Panc1 (cell line): Measurements from ENCODE around the gene VAMP3. TPM values are rescaled to one million over a fixed set of nuclear protein-coding genes. Genes with fewer than 3 reads are reported as not detected.

Source experiments
- ATAC-seq: fragments of 200-7000 bp; cut with Tn5 transposase; 2 replicates; pipeline ENCODE4 v1.9.1; 2020; ENCODE audit warnings: mild to moderate bottlenecking, moderate library complexity
- BruUV-seq: library from RNA; stranded (reverse); fragments of 400-500 nt; replicated peaks from 2 replicates; lab custom pipeline; 2021; lab: Mats Ljungman, UMichigan
- CTCF ChIA-PET: fragments of 300-600 bp; sonication (Branson Sonifier 250); formaldehyde crosslinking; loops from one replicate; lab custom pipeline; 2022; ENCODE audit warnings: antibody characterized with exemption; lab: Charles Lee
- POLR2A ChIA-PET: fragments of 300-600 bp; sonication (Branson Sonifier 250); formaldehyde crosslinking; loops from one replicate; lab custom pipeline; 2022; ENCODE audit warnings: antibody characterized with exemption; lab: Charles Lee
- DNase-seq: peaks from one replicate; pipeline ENCODE4 v3.0.0-alpha.2; 2010; ENCODE audit warnings: low read depth, low spot score
- H3K27ac ChIP-seq: 2 replicates; pipeline ENCODE4 v1.5.1; 2011; ENCODE audit warnings: mild to moderate bottlenecking, low read length, inconsistent platforms
- H3K27me3 ChIP-seq: fragments of 200-500 bp; sonication (Bioruptor generic); 2 replicates; pipeline ENCODE4 v1.6.0; 2014; ENCODE audit warnings: low read length, inconsistent platforms; ENCODE audit not compliant: control insufficient read depth, insufficient read depth
- H3K36me3 ChIP-seq: fragments of 200-500 bp; sonication (Bioruptor generic); 2 replicates; pipeline ENCODE4 v1.5.1; 2014; ENCODE audit warnings: inconsistent platforms, mild to moderate bottlenecking, low read length, moderate library complexity; ENCODE audit not compliant: control insufficient read depth, insufficient read depth
- H3K4me1 ChIP-seq: 2 replicates; pipeline ENCODE4 v1.5.1; 2011; ENCODE audit warnings: inconsistent platforms, mild to moderate bottlenecking, low read length, moderate library complexity; ENCODE audit not compliant: control insufficient read depth, insufficient read depth
- H3K4me3 ChIP-seq, 2 experiments: 2 replicates each; pipeline ENCODE4 v1.5.1; 2011 to 2012; ENCODE audit warnings: low read depth in 2 of 2, low read length in 2 of 2, mild to moderate bottlenecking in 2 of 2, inconsistent platforms in 1 of 2, moderate library complexity in 1 of 2
- H3K9me3 ChIP-seq: fragments of 200-500 bp; sonication (Bioruptor generic); 2 replicates; pipeline ENCODE4 v1.5.1; 2014; ENCODE audit warnings: low read depth, mild to moderate bottlenecking, inconsistent platforms, low read length, moderate library complexity; ENCODE audit not compliant: control insufficient read depth, insufficient read depth
- POLR2AphosphoS5 ChIP-seq: IDR thresholded peaks from 2 replicates; pipeline ENCODE4 v1.6.1; 2012; ENCODE audit warnings: mild to moderate bottlenecking, low read depth, low read length, moderate library complexity
- SIN3A ChIP-seq: IDR thresholded peaks from 2 replicates; pipeline ENCODE4 v1.6.1; 2012; ENCODE audit warnings: low read depth, mild to moderate bottlenecking, low read length, moderate library complexity, borderline replicate concordance; ENCODE audit not compliant: insufficient read depth
- TCF7L2 ChIP-seq: IDR thresholded peaks from 2 replicates; pipeline ENCODE4 v1.6.1; 2011; ENCODE audit warnings: mild to moderate bottlenecking, low read depth, low read length, inconsistent platforms
- in situ Hi-C: cut with HindIII; loops from 2 replicates; pipeline ENCODE4 v1.10.0; 2016; ENCODE audit warnings: low sequenced_read_pairs, low pct_unique_long_range_greater_than_20kb
- intact Hi-C: fragments of 100-400 bp; cut with micrococcal nuclease; formaldehyde crosslinking; loops from one replicate; pipeline ENCODE4 v1.10.0; 2022; ENCODE audit not compliant: unreplicated experiment
- total RNA-seq: library from RNA; stranded (reverse); gene quantifications from one replicate; pipeline ENCODE4 v1.2.1, GENCODE V29; 2021; ENCODE audit not compliant: unreplicated experiment
- TF ChIP-seq, protein P1 (sequence below), 2 experiments: IDR thresholded peaks; 2 replicates each; pipeline ENCODE4 v1.6.1; 2011 to 2012; ENCODE audit warnings: low read depth in 2 of 2, control low read depth in 1 of 2, low read length in 1 of 2, mild to moderate bottlenecking in 1 of 2, moderate library complexity in 1 of 2; ENCODE audit not compliant: insufficient read depth in 1 of 2
- TF ChIP-seq, protein P2 (sequence below): fragments of 450-650 bp; IDR thresholded peaks from 2 replicates; pipeline ENCODE4 v1.5.1; 2017; ENCODE audit warnings: mild to moderate bottlenecking

The VAMP3 gene
- total RNA-seq, 1 experiment from 2014 or later = 106 TPM

DNA sequence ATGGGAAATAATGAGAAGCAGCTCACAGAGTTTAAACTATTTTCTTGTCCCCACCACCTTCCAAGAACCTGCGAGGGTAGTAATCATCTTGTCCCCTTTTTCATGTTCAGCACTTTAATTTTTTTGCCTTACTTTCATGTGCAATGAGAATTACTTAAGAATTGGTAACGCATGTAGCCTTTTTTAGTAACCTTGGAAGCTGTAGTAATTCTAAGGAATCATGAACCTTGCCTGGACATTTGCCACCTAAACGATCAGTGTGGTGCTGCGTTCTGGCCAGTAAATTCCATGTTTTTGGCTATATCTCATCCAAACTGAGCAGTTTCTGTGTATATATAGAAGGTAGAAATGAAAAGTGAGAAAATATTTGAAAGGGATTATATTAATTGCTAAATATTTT is 3.9 kb upstream of the VAMP3 start:
- no peaks in the 10 kb centered on the region; the same call in 1 of the 2 replicates for H3K36me3 ChIP-seq
- in situ Hi-C loops (no loop called here), intact Hi-C loops (no loop called here)
- no peak for DNase-seq
- H3K9me3 ChIP-seq = no peaks in the 10 kb centered on the region
- H3K27me3 ChIP-seq = no peaks in the 10 kb centered on the region
- H3K27ac ChIP-seq = no peak overlapping the region
- no peak for ATAC-seq
- TF ChIP-seq, protein P1, sequence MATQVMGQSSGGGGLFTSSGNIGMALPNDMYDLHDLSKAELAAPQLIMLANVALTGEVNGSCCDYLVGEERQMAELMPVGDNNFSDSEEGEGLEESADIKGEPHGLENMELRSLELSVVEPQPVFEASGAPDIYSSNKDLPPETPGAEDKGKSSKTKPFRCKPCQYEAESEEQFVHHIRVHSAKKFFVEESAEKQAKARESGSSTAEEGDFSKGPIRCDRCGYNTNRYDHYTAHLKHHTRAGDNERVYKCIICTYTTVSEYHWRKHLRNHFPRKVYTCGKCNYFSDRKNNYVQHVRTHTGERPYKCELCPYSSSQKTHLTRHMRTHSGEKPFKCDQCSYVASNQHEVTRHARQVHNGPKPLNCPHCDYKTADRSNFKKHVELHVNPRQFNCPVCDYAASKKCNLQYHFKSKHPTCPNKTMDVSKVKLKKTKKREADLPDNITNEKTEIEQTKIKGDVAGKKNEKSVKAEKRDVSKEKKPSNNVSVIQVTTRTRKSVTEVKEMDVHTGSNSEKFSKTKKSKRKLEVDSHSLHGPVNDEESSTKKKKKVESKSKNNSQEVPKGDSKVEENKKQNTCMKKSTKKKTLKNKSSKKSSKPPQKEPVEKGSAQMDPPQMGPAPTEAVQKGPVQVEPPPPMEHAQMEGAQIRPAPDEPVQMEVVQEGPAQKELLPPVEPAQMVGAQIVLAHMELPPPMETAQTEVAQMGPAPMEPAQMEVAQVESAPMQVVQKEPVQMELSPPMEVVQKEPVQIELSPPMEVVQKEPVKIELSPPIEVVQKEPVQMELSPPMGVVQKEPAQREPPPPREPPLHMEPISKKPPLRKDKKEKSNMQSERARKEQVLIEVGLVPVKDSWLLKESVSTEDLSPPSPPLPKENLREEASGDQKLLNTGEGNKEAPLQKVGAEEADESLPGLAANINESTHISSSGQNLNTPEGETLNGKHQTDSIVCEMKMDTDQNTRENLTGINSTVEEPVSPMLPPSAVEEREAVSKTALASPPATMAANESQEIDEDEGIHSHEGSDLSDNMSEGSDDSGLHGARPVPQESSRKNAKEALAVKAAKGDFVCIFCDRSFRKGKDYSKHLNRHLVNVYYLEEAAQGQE (IDR thresholded peaks at IDR 0.05; ENCODE audit: insufficient read depth in 1 of 2, low read depth in 2 of 2, low read length in 1 of 2) = no peak
- TF ChIP-seq, protein P2, sequence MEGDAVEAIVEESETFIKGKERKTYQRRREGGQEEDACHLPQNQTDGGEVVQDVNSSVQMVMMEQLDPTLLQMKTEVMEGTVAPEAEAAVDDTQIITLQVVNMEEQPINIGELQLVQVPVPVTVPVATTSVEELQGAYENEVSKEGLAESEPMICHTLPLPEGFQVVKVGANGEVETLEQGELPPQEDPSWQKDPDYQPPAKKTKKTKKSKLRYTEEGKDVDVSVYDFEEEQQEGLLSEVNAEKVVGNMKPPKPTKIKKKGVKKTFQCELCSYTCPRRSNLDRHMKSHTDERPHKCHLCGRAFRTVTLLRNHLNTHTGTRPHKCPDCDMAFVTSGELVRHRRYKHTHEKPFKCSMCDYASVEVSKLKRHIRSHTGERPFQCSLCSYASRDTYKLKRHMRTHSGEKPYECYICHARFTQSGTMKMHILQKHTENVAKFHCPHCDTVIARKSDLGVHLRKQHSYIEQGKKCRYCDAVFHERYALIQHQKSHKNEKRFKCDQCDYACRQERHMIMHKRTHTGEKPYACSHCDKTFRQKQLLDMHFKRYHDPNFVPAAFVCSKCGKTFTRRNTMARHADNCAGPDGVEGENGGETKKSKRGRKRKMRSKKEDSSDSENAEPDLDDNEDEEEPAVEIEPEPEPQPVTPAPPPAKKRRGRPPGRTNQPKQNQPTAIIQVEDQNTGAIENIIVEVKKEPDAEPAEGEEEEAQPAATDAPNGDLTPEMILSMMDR = no peak
- TF ChIP-seq SIN3A = no peak
- TF ChIP-seq POLR2AphosphoS5 = no peak
- no peak for TF ChIP-seq TCF7L2
- no TSS peak for BruUV-seq
- ChIA-PET CTCF (interaction anchor here (0.7 kb wide), 1 partner anchor 725 kb away, joined by 3 read pairs; no protein-coding TSS in a partner anchor), POLR2A (no interaction called here)
- H3K4me1 ChIP-seq = peaks cover 12% of the 10 kb centered on the region; the same call in 1 of the 2 replicates
- H3K4me3 ChIP-seq = no peak overlapping the region

DNA sequence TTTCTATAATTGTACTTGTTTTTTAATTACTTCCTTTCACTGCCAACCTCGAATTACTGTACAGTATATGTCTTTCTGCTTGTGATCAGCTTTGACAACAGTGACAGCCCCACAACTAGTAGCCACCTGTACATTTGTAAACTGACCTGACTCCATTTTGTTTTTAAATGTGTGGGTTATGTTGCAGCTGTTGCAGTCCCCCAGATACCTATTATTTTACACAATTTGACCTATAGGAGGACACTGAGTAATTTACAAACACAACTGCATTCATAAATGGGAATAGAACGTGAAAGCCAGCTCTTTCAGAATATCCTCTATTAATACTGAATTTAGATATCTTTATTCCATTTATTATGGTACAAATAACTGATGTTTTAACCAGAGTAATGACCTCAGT is 2.5 kb upstream of the VAMP3 start:
- ATAC-seq (no peak), DNase-seq (no peak)
- Histone ChIP-seq H3K27ac (no peak overlapping the region), H3K36me3 (peaks cover 1% of the 10 kb centered on the region; the same call in 1 of the 2 replicates), H3K27me3 (no peaks in the 10 kb centered on the region), H3K4me3 (no peak overlapping the region), H3K9me3 (no peaks in the 10 kb centered on the region), H3K4me1 (peaks cover 14% of the 10 kb centered on the region; the same call in 1 of the 2 replicates)
- intact Hi-C loops = no loop called here
- in situ Hi-C loops = no loop called here
- TF ChIP-seq, protein P2 = no peak
- TF ChIP-seq, protein P1 (IDR thresholded peaks at IDR 0.05; ENCODE audit: insufficient read depth in 1 of 2, low read depth in 2 of 2, low read length in 1 of 2) = no peak
- TF ChIP-seq SIN3A (no peak), POLR2AphosphoS5 (no peak), TCF7L2 (no peak)
- no TSS peak for BruUV-seq
- ChIA-PET POLR2A (no interaction called here), CTCF (no interaction called here)
